Esophagus squamous epithelium (tissue), 5 donors: Measurements from ENCODE around the gene SHPK. TPM values are rescaled to one million over a fixed set of nuclear protein-coding genes. Genes with fewer than 3 reads are reported as not detected.

ENCODE experiments used
- DNase-seq: peaks from one replicate; lab custom pipeline; 2025; lab: John Stamatoyannopoulos, UW
- H3K27ac ChIP-seq, 4 donors: fragments of 200-600 bp; sonication (generic); one replicate each; pipeline ENCODE4 v1.5.1; 2016 to 2019; ENCODE audit warnings: mild to moderate bottlenecking in 1 of 4
- H3K27me3 ChIP-seq, 4 donors: fragments of 200-600 bp; sonication (generic); 1 replicate in 3 of 4; 2 replicates in 1 of 4; pipeline versions ENCODE4 v1.5.1 to v1.6.0; 2017 to 2021; ENCODE audit warnings: antibody characterized with exemption in 1 of 4
- H3K36me3 ChIP-seq, 3 donors: fragments of 200-600 bp; sonication (generic); one replicate each; pipeline ENCODE4 v1.5.1; 2016 to 2019
- H3K4me1 ChIP-seq, 3 donors: fragments of 200-600 bp; sonication (generic); one replicate each; pipeline ENCODE4 v1.5.1; 2017 to 2019
- H3K4me3 ChIP-seq, 4 donors: fragments of 200-600 bp; sonication (generic); 1 replicate in 3 of 4; 2 replicates in 1 of 4; pipeline ENCODE4 v1.5.1; 2016 to 2019; ENCODE audit warnings: mild to moderate bottlenecking in 2 of 4, moderate library complexity in 1 of 4
- H3K9me3 ChIP-seq, 3 donors: fragments of 200-600 bp; sonication (generic); one replicate each; pipeline ENCODE4 v1.5.1; 2016 to 2019
- POLR2A ChIP-seq, 4 donors: fragments of 450-650 bp; IDR thresholded peaks; one replicate each; pipeline ENCODE4 v1.6.1; 2017; ENCODE audit warnings: antibody characterized with exemption in 4 of 4, mild to moderate bottlenecking in 4 of 4, moderate library complexity in 3 of 4
- WGBS, 2 donors: methylation state at CpG; one replicate each; pipeline ENCODE4 v1.1.5; 2018; 5-methylcytosine and 5-hydroxymethylcytosine counted together
- intact Hi-C: fragments of 100-400 bp; cut with DNase I; formaldehyde crosslinking; loops from one replicate; pipeline ENCODE4 v1.15.0; 2022
- total RNA-seq, 4 donors: library from RNA; depleted of rRNA; stranded (reverse); fragments of >200 nt; gene quantifications; one replicate each; pipeline ENCODE4 v1.1.0, GENCODE V29; 2016
- TF ChIP-seq, protein P1 (sequence below), 6 experiments: fragments of 450-650 bp in 4 of 6; fragments of 200-600 bp in 2 of 6; sonication (generic) in 2 of 6; IDR thresholded peaks; one replicate each; pipeline ENCODE4 v1.5.1; 2016 to 2019; ENCODE audit warnings: antibody characterized with exemption in 6 of 6, mild to moderate bottlenecking in 4 of 6, moderate library complexity in 4 of 6
- donor health status: DM: yes; HTN: yes; CAD: no.

Gene SHPK
- total RNA-seq, 4 donors from 2014 or later: 10.8 to 16.8 (median 14.3) TPM

DNA sequence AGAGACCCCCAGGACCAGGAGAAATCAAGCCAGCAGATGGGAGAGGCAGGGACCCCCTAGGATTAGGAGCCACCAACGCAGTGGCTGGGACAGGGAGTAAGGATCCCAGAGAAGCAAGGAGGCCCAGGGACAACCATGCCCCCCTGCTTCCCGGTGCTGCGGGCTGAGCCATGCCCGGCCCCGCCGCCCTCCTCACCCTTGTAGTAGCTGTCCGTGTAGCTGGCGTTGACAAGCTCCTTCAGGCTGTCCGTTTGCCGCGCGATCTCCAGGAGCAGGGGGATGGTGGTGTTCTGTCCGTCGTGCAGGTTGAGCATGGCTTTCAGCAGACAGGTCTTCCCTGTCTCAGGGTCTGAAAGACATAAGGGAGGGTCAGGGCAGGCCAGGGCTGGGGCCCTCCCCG, 45.3 kb downstream of the SHPK start:
- WGBS, 2 donors: 93 to 95% methylated on average over 13 to 14 of the region's 15 CpGs
- H3K36me3 ChIP-seq: peaks cover 0 to 63% (median 19%) of the 10 kb centered on the region in 3 donors
- H3K27ac ChIP-seq: no peak overlapping the region
- H3K4me1 ChIP-seq: no peaks in the 10 kb centered on the region
- no peak overlapping the region for H3K4me3 ChIP-seq
- H3K27me3 ChIP-seq: peaks cover 0 to 9% (median 0%) of the 10 kb centered on the region in 4 donors
- no peak for DNase-seq
- TF ChIP-seq POLR2A (IDR thresholded peaks at IDR 0.05): no peak
- TF ChIP-seq, protein P1, sequence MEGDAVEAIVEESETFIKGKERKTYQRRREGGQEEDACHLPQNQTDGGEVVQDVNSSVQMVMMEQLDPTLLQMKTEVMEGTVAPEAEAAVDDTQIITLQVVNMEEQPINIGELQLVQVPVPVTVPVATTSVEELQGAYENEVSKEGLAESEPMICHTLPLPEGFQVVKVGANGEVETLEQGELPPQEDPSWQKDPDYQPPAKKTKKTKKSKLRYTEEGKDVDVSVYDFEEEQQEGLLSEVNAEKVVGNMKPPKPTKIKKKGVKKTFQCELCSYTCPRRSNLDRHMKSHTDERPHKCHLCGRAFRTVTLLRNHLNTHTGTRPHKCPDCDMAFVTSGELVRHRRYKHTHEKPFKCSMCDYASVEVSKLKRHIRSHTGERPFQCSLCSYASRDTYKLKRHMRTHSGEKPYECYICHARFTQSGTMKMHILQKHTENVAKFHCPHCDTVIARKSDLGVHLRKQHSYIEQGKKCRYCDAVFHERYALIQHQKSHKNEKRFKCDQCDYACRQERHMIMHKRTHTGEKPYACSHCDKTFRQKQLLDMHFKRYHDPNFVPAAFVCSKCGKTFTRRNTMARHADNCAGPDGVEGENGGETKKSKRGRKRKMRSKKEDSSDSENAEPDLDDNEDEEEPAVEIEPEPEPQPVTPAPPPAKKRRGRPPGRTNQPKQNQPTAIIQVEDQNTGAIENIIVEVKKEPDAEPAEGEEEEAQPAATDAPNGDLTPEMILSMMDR (IDR thresholded peaks at IDR 0.05): no peak
- intact Hi-C loops: no loop called here
- H3K9me3 ChIP-seq: no peaks in the 10 kb centered on the region

DNA sequence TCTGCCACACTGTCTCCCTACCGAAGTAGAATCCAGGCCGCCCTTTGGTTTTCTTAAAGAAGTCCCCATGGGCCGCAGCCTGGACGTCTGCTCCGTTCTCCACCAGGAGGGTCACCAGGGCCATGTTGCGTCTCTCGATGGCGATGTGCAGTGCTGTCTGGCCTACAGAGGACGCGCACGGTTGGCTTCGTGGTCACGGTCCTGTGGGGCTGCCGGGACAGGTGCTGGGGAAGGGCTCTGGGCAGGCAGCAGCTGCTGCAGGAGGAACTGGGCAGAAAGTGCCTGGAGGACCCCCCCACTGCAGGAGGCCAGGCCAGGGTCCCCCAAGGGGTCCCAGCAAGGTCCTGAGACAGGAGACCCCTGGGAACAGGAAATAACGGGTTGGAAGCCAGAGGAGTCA, 45.8 kb downstream of the SHPK start:
- intact Hi-C loops: no loop called here
- Histone ChIP-seq H3K27ac (no peak overlapping the region), H3K36me3 (peaks cover 0 to 68% (median 19%) of the 10 kb centered on the region in 3 donors), H3K27me3 (peaks cover 0 to 4% (median 0%) of the 10 kb centered on the region in 4 donors), H3K4me3 (no peak overlapping the region), H3K9me3 (no peaks in the 10 kb centered on the region), H3K4me1 (no peaks in the 10 kb centered on the region)
- no peak for DNase-seq
- 93 to 96% methylated on average over 2 to 6 of the region's 15 CpGs for WGBS, 2 donors
- TF ChIP-seq, protein P1 (IDR thresholded peaks at IDR 0.05): no peak
- no peak for TF ChIP-seq POLR2A (IDR thresholded peaks at IDR 0.05)

DNA sequence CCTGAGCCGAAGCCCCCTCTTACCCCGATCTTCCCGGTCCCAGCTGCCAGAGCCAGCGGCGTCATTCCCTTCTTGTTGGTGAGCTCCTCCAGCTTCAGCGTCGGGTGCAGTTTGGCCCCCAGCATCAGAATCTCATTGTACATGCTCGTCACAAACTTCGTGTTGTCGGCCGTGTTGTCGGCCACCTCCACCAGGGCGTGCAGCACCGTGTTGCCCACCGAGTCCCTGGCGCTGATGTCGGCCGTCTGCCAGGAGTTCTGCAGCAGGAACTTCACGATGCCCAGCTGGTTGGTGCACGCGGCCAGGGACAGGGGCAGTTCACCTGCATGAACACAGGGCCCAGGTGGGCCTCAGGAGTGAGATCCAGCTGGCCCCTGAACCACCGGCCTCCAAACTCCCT, 46.3 kb downstream of the SHPK start:
- intact Hi-C loops: no loop called here
- Histone ChIP-seq H3K27ac (no peak overlapping the region), H3K36me3 (peaks cover 0 to 73% (median 19%) of the 10 kb centered on the region in 3 donors)

DNA sequence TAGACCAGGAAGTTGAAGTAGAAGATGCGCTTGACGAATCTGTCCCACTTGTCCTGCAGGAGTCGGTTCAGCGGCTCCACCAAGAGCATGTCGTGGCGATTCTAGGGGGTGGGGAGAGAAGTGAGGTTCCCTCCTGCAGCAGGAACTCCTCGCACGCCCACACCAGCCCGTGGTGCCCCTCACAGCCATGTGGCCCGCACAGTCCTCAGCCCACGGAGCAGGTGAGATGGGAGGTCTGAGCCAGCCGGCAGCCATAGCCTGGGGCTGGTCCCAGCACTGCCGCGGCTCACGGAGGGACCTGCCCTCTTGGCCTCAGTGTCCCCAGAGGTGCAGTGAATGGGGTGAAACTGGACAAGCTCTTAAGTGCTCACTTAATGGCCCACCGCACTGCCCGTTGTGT, 50.2 kb downstream of the SHPK start:
- 100% methylated on average over 4 of the region's 17 CpGs; no CpG with 5 or more reads in 1 of the 2 donors for WGBS, 2 donors
- Histone ChIP-seq H3K27ac (no peak overlapping the region), H3K4me1 (no peaks in the 10 kb centered on the region), H3K36me3 (peaks cover 0 to 70% (median 19%) of the 10 kb centered on the region in 3 donors), H3K4me3 (no peak overlapping the region), H3K9me3 (no peaks in the 10 kb centered on the region), H3K27me3 (peaks cover 0 to 3% (median 0%) of the 10 kb centered on the region in 4 donors)
- no peak for TF ChIP-seq POLR2A (IDR thresholded peaks at IDR 0.05)
- TF ChIP-seq, protein P1 (IDR thresholded peaks at IDR 0.05): no peak
- no peak for DNase-seq
- intact Hi-C loops: no loop called here

More for the DNA sequence above, 46.3 kb downstream of the SHPK start:
- H3K27me3 ChIP-seq: peaks cover 0 to 3% (median 0%) of the 10 kb centered on the region in 4 donors
- H3K4me3 ChIP-seq: no peak overlapping the region
- WGBS, 2 donors: 97% methylated on average over 13 to 22 of the region's 22 CpGs
- DNase-seq: no peak
- H3K9me3 ChIP-seq: no peaks in the 10 kb centered on the region
- TF ChIP-seq, protein P1 (IDR thresholded peaks at IDR 0.05): no peak
- no peak for TF ChIP-seq POLR2A (IDR thresholded peaks at IDR 0.05)
- no peaks in the 10 kb centered on the region for H3K4me1 ChIP-seq

DNA sequence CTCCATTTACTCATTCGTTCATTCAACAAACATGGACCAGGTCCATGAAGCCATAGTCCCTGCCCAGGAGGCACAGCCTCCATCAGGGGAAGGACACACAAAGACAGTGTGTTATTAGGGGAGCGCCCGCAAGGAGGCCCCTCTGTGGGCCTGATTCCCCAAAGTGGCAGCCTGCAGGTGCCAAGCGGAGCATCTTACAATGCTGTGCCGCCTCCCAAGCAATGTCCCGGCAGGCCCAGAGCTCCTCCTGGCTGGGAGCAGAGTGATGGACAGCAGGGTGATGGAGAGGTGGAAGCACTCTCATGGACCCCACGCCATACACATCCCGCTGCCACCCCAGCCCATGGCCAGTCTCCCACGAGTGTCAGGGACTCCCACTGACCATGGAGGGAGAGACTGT, 52.6 kb downstream of the SHPK start:
- TF ChIP-seq POLR2A (IDR thresholded peaks at IDR 0.05): no peak
- TF ChIP-seq, protein P1 (IDR thresholded peaks at IDR 0.05): no peak
- DNase-seq: no peak
- intact Hi-C loops: no loop called here
- 92% methylated on average over 6 of the region's 9 CpGs; no CpG with 5 or more reads in 1 of the 2 donors for WGBS, 2 donors
- H3K27ac ChIP-seq: no peak overlapping the region
- no peak overlapping the region for H3K4me3 ChIP-seq
- H3K36me3 ChIP-seq: peaks cover 0 to 60% (median 9%) of the 10 kb centered on the region in 3 donors
- no peaks in the 10 kb centered on the region for H3K9me3 ChIP-seq
- no peaks in the 10 kb centered on the region for H3K4me1 ChIP-seq
- no peaks in the 10 kb centered on the region for H3K27me3 ChIP-seq
